Stimulated activated CD8-positive, alpha-beta memory T cell treated with anti-CD3 and anti-CD28 coated beads, Interleukin-7, amount 100 ng/mL, for 24 hours (primary cell): ENCODE results near the gene POLA1.
"Not testable (repeated sequence)": the region's sequence is repeated elsewhere in the genome, so short reads cannot be mapped to it uniquely, and the experiment has no call there.

Experiments used
- DNase-seq: peaks from one replicate; pipeline ENCODE4 v3.0.0-alpha.2; 2020; ENCODE audit warnings: low read depth

Gene POLA1, protein sequence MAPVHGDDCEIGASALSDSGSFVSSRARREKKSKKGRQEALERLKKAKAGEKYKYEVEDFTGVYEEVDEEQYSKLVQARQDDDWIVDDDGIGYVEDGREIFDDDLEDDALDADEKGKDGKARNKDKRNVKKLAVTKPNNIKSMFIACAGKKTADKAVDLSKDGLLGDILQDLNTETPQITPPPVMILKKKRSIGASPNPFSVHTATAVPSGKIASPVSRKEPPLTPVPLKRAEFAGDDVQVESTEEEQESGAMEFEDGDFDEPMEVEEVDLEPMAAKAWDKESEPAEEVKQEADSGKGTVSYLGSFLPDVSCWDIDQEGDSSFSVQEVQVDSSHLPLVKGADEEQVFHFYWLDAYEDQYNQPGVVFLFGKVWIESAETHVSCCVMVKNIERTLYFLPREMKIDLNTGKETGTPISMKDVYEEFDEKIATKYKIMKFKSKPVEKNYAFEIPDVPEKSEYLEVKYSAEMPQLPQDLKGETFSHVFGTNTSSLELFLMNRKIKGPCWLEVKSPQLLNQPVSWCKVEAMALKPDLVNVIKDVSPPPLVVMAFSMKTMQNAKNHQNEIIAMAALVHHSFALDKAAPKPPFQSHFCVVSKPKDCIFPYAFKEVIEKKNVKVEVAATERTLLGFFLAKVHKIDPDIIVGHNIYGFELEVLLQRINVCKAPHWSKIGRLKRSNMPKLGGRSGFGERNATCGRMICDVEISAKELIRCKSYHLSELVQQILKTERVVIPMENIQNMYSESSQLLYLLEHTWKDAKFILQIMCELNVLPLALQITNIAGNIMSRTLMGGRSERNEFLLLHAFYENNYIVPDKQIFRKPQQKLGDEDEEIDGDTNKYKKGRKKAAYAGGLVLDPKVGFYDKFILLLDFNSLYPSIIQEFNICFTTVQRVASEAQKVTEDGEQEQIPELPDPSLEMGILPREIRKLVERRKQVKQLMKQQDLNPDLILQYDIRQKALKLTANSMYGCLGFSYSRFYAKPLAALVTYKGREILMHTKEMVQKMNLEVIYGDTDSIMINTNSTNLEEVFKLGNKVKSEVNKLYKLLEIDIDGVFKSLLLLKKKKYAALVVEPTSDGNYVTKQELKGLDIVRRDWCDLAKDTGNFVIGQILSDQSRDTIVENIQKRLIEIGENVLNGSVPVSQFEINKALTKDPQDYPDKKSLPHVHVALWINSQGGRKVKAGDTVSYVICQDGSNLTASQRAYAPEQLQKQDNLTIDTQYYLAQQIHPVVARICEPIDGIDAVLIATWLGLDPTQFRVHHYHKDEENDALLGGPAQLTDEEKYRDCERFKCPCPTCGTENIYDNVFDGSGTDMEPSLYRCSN (N-terminal part only)

DNA sequence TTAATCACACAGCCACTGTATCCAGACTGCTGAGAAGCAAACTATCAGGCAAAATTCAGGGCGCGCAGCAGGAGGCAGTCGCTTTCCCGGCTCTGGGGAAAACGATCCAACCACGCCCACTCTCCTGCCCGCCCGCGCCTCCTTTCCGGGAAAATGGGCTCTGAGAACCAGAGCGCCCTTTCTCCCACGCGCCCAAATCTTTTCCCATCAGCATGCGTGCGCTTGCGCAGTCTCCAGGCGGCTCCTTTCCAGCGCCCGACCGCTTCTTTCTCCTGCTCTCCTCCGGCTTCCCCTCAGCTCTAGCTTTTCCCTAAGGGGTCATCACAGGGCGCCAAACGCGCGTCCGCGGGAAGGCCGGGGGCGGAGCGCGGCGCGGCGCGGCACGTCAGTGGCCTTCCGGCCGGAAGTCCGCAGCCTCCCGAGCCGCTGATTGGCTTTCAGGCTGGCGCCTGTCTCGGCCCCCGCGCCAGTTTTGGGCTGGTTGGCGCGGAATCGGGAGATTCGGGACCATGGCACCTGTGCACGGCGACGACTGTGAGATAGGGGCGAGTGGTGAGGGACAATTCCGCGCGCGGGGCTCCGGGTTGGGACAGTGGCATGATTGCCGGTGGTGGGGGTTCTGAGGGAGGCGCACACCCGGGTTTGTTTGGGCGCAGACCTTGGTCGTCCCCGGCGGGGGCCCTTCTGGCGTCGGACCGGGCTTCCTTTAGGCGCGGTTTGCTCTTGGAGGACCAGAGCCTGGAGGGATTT, at the start of gene POLA1:
POLA1 (plus strand) TSS at position 466 of the 750 bp plus-strand sequence; CDS start at position 510, 44 bp downstream.
- DNase-seq = peak; percentile 53

DNA sequence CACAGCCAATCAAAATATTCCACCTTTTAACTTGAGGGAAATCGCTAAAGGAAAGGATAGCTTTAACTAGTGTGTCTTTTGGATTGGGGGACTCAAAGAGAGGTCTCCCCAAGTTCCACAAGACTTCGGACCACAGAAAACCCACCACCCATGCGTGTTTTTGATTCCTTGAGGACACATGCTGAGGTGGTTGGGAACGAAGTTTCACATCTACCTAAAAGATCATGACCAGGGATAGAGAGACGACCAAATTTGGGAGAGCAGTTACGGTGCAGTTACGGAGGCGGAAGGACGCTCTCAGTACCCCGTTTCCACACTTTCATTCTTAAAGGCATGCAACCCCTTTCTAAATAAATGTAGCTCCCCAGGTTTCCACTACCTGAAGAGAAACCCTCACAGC, 47.7 kb upstream of the POLA1 start:
- no peak for DNase-seq

- no peak for DNase-seq
These were observed 47.0 kb upstream of the POLA1 start for GRCh38 chrX:24646745-24647182.

DNA sequence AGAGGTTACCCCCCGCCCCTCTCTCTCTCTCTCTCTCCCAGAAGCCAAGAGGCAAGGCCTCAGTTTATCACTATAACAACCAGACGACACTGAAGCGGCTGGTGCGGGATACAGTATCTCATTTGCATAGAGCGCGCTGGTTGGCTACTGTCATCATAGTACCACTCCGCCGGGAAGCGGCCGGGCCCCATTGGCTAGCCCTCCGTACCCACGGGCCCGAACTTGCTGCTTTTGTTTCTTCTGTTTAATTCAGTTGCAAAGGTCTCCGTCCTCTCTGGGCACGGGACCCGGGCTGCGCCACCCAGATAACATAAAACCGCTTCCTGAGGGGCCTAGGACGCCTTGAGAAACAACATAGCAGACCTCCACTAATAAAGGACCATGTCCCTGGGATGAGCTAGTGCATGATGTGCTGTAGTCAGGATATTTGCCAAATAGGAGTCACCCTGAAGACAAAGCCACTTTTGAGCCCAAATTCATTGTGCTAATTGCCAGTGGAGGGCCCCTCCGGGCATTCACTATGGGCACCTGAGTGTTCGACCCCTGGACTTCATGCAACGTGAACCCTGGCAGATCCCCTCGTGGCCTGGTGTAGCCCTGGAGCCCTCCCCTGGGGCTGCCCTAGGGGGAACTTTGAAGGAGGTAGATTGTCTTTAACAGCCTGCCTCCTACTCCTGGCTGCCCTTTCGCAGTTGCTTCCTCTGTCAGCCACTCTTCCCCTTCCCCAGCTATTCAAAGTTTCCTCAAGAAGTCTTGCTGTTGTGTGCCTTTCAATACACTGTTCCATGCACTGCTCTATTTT, 46.3 kb upstream of the POLA1 start, which contains the start of gene PCYT1B:
PCYT1B (minus strand) TSS at position 91 of the 802 bp plus-strand sequence. CDS start 242 bp downstream, outside the sequence.
- DNase-seq = peak; percentile 11

DNA sequence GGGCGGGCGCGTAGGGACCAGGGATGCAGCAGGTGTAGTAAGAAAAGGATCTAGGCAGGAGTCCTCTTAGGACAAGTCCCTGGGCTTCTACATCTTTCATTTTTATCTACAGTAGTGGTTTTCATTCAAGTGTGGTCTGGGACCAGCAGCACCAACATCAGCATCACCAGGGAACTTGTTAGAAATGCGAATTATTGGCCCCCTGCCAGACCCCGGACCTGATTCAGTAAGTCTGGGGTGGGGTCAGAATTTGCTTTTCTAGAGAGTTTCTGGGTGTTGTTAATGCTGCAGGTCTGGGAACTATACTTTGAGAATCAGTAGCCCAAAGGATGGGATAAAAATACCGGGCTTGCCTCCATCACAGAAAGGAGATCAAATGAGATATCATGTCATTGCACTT, 45.2 kb upstream of the POLA1 start:
- DNase-seq = no peak

DNA sequence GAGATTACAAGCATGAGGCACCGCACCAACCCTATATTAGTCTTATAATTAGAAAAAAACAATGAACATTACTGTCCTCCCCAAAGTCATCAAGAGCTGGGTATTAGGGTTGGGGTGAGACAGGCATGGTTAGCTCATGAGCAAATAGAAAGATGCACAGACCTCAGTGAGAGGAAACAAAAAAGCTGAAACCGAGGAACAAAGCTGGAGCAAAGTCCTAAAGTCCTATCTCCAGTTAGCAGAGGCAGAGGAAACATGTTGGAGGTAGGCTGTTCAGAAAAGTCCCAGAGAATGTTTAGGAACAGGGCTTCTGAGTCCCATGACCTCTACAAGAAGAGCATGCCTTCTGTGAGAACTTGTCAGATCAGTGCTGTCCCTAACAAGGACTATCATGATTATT, 41.9 kb upstream of the POLA1 start:
- no peak for DNase-seq

- not testable (repeated sequence) for DNase-seq
These were observed 38.0 kb upstream of the POLA1 start for GRCh38 chrX:24655679-24656078.

DNA sequence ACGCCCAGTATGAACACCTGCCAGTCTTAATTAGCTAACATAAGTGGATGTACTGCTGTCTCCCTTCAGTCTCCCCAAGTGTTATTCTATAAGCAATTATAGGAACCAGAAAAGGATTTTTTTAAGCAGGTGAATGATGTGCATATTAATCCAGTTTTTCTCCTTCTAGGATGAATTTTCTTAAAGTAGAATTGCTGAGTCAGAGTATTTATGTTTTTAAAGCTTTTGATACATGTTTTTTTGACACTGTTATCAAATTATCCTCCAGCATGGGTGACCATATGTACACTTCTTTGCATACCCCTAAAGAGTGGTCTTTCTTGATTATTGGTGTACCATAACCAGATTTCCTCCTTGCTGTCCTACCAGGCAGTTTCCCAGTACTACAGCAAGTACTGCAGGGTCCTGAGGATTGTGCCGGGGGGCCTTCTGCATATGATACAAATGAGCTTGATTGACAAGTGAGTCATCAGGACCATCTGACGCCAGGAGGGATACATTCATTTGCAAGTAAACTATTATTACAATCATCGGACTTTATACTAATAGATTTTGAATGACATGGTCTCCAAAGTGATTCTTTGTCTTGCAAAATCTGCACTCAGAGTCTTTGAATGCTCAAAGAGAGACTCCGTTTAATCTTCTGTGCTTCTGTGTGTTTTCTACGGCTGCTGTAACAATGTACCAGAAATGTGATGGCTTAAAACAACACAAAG, 35.9 kb upstream of the POLA1 start:
- no peak for DNase-seq

GRCh38 chrX:24658421-24658820, 35.3 kb upstream of the POLA1 start:
- no peak for DNase-seq

GRCh38 chrX:24659106-24659505, 34.6 kb upstream of the POLA1 start:
- no peak for DNase-seq

- DNase-seq = no peak
These were observed 34.1 kb upstream of the POLA1 start for GRCh38 chrX:24659646-24660045.

DNA sequence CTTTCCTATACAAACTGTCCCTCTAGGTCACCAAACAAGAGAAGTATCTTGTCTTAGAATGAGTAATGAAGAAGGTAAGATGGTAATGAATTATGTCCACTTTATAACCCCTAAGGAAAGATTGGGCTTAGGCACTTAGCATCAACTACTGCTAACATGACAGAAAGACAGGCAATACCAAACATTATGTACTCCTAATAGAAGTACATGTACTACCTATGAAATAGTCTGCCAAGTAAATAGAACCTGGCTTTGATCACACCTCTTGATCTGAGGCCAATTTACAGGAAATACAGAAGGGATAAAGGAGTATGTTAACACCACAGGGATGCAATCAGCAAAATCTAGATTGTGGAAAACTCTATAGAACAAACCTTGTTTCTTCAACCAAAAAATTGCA, 32.4 kb upstream of the POLA1 start:
- no peak for DNase-seq

DNA sequence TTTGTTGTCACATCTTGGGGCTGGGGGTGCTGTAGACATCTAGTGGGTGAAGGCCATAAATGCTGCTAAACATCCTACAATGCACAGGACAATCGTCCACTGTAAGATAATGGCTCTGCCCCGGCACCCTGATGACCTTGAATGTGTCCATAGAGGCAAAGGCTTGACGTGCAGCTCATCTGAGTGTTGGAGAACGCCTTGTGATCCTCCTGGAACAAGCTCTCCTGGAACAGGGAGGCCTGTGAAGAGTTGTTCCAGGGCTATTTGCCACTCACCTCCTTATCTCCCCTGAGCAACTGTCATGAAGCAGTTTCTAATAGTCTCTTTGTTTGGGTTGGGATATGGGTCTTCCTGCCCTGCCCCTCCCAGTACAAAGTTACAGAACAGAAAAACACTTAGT, 31.4 kb upstream of the POLA1 start:
- DNase-seq = no peak

- no peak for DNase-seq
These were observed 25.6 kb upstream of the POLA1 start for GRCh38 chrX:24668111-24668510.

- no peak for DNase-seq
These were observed 21.0 kb upstream of the POLA1 start for GRCh38 chrX:24672701-24673190.

- DNase-seq = no peak
These were observed 20.3 kb upstream of the POLA1 start for GRCh38 chrX:24673424-24673823.

GRCh38 chrX:24676403-24677024, 17.2 kb upstream of the POLA1 start:
- DNase-seq = no peak

DNA sequence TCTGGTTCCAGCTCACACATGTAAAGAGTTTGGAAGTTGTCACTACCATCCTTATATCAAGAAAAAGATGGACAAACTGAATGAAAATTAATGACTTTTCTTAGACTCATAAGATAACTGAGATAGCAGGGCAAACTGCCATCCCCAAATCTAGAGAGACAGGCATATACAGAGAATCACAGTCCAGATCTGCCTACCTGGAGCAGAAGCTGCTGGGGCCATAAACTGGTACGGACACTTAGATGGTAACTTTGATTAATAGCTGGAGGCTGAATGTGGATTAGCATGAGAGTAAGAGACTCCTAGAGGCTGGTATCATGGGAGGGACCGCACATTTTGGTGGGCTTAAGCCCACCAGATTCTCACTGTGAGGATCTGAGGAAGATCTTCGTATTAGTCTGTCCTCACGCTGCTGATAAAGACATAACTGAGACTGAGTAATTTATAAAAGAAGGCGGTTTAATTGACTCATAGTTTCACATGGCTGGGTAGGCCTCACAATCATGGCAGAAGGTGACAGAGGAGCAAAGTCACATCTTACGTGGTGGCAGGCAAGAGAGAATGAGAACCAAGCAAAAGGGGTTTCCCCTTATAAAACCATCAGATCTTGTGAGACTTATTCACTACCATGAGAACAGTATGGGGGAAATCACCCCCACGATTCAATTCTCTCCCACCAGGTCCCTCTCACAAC, 10.8 kb upstream of the POLA1 start:
- no peak for DNase-seq
